Brain pericyte (primary cell): ENCODE measurements around the gene AFTPH.

Experiments used
- DNase-seq: peaks from one replicate; pipeline ENCODE4 v3.0.0-alpha.2; 2012; ENCODE audit warnings: low read depth, low spot score

The AFTPH gene

DNA sequence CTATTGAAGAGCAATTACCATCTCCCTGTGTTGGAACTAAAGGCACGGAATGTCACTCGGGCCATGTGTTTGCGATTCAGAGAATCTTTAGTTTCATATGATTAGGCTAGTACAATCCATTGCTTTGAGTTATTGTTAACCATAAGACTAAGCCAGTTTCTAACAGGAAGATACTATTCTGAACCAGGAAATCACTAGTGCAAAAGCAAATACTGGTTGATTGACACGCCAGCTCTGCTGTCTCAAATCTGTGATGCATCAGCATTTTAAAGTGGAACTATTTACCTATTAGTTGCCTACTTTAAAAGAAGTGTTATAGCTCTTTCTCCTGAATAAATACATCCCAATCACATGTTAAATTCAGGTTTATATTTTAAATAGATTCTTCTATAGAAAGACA is 61.9 kb downstream of the AFTPH start:
- DNase-seq, result no peak

- DNase-seq, result no peak
Observed at GRCh38 chr2:64586883-64587481, 62.9 kb downstream of the AFTPH start.

DNA sequence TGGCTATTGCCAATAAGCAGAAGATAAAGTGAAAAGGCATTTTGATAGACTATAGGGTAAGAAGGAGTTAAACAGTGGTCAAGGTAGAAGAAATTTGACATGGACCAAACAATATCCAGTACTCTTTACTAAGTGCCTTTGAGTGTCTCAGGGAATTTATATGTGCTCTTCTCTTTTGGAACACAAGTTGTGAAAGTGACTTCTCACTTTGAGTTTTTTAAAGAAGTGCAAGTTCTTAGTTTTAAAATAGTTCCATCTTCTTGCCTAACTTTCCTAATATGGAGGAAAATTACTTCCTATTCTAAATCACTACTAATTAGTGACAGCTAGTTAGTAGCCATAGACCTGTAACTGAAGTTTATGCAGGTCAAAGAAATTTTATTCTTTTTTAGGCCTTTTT is 63.4 kb downstream of the AFTPH start:
- DNase-seq, result no peak

DNA sequence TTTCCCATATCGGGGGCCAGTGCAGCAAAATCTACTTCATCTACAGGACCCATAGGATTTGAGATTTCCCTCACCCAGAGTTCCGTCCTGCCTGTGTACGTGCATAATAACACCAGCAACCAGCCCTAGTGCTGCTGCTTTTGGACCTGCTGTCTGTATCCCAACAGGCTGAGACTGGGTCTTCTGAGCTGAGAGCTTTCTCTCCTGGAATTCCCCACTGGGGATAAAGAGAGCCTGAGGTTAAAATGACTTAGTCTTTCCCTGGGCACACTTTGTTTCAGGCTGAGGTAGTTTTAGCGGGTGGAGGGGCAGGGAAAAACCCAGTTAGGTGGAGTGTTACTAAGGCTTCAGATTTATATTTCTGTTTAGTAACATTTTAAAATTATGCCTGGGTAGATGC is 67.1 kb downstream of the AFTPH start:
- DNase-seq, result no peak

DNA sequence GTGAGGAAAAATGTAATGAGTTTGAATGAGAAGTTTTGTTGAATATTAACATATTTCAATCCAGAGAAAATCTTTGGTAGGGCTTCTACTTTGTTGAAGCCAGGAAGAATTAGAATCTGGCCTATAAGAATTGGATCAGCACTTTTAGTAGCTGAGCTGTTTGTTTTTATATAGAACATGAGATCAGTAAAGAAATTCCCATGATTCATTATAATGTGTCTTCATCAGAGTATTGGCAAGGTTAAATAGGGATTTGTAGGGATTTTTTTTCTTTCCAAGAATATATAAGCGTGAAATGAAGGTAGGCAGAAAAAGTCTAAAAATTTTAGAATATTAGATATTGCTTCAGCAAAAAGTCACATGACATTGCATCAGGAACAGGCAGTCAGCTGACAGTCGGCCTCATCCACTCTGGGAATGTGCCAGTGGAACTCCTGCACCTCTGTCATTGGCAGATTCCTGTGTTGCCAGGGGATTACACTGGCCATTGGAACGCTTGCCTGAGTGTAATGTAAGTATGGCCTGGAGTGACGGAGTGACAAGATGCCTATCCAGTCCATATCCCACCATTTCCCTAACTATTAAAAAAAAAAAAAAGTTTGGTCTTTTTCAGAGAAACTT is 69.0 kb downstream of the AFTPH start:
- no peak for DNase-seq

DNA sequence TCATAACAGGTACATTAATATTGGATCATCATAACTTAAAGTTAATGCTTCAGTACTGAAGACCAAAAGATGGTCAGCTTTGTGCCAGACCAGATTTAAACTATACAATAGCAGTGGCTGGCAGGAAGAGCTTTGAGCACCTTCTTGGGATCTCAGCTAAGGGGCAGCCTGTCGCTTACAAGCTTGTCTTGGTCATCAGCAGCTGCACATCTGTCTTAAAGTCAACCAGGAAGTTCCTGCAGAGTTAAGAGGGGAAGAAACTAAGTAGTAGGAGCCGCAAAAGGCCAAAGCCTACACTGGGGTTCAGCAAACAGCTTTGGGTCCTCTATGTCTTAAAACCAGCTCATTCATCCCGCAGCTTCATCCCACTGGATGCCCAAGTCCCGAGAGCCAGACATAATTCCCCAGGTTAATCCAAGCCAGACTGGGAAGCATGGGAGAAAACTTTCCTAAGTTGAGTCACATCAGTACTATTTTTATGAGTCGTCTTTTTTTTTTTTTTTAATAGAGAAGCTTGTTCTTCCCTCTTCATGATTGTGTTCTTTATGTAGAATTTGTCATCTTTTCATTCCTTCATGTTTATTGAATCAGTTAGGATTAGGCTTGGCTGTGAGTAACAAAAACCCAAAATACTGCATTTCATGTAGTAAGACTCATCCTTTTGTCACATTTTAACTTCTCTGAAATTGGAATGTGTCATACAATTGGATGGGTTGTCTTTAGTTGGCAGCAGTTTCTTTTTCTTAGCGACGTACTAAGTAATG is 70.3 kb downstream of the AFTPH start:
- no peak for DNase-seq

DNA sequence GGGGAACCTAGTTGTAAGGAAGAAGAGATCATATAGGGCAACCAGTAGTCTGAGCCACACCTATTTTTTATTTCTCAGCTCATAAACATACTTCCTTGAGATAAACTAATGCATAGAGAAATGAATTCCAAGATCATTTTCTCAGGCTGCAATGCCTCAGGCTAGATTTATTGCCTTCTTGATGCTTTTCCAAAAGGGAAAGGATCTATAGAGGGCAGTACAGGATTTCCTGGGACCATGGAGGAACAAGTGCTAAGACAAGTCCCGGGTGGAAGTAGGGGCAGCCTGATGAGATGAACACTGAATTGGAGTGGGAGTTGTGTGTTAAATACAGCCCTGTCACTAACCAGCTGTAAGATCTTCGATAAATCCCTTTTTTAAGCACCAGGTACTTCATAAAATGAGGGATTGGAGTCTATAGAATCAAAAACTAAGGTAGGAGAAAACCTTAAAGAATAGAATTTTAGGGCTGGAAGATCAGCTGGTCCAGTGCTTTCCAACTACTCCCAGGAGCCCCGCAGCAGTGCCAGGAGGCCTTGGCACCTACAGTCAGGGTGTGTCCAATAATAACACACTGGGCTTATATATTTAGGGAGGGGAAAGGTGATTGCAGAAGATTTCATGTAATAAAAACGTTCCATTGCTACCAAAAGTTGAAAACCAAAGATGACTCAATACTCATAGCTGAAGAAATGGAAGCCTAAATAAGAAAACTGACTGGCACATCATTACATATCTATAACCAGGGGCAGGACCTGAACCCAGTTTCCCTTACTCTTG is 71.5 kb downstream of the AFTPH start:
- DNase-seq, result no peak

- no peak for DNase-seq
Observed at GRCh38 chr2:64598226-64598625, 74.1 kb downstream of the AFTPH start.

- no peak for DNase-seq
Observed at GRCh38 chr2:64599469-64599868, 75.3 kb downstream of the AFTPH start.

GRCh38 chr2:64601034-64601754 is 77.1 kb downstream of the AFTPH start:
- DNase-seq, result no peak

DNA sequence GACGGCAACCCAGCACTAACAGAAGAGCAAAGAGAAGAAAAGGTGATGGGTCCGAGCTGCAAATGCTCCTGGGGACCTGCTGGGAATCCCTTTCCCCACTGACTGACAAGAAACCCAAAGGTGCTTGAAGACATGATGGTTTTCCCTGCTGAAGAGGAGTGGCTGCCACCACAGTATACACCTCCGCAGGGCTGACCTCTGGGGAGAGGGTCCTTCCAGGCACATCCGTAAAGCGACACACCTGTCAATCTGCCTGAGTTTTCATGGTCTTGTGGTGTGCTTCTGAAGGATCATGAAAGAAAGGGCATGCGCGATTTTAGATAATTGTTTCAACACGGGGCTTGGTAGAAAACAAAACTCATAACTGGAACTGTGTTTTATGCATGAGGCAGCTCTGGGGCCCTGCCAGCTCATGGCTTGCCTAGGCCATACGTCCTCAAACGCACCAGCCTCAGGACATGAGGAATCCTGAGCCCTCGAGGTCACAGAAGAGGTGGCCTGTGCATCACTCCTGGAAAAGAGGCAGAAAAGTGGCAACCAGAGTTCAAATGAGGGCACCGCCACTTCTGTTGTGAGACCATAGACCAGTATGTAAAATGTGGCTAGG is 77.8 kb downstream of the AFTPH start:
- DNase-seq, result no peak

DNA sequence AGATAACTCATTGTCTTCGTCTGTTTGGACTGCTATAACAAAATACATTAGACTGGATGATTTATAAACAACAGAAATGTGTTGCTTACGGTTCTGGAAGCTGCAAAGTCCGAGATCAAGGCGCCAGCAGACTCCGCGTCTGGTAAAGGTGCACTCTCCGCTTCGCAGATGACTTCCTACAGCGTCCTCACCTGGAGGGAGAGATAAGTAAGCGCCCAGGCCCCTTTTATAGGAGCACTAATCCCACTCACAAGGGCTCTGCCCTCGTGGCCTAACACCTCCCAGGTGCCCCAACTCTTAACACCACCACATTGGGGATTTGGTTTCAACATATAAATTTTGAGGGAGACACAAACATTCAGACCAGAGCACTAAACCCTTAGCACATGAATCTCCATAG is 78.3 kb downstream of the AFTPH start:
- DNase-seq, result no peak

GRCh38 chr2:64604155-64604554 is 80.0 kb downstream of the AFTPH start:
- no peak for DNase-seq

DNA sequence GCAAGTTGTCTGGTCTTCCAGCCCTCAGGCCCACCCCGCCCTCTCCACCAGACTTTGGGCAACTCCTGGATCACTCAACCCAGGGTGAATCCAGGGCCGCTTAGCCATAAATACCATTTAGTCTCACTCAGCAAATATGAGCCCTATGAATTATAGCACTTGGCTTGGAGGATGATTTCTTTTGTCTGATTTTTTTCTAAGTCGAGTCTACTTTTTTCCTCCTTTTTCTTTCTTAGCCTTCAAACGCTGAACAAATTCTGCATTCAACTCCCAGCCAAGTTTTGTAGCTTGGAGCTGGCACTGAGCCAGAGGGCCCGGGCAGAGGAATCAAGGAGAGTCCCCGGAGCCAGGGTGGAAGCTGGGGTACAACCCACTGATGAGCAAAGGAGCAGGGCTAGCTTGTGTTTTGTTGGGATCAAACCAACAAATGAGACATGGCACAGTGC is 80.9 kb downstream of the AFTPH start:
- no peak for DNase-seq

DNA sequence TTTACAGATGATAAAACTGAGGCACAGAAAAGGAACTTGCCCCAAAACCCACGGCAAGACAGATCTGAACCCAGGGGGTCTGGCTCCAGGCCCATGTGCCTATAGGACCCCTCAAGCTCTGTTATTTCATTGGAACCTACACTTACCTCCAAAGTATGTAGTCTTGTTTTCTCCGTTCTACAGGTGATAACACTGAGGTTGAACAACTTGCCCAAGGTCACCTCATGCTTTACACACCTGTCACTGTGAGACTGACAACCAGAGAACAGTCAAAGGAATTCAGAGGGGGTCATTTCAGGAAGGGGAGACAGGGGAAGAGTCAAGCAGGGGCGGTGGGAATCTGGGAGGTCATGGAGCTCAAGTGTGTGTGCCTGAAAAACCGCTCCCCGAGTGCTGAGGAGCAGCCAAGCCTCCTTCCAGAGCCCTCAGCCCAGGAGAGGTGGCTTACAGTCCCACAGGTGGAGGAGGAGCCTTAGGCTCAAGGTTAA is 81.9 kb downstream of the AFTPH start:
- DNase-seq, result no peak

GRCh38 chr2:64606479-64607363 is 82.6 kb downstream of the AFTPH start:
- no peak for DNase-seq

DNA sequence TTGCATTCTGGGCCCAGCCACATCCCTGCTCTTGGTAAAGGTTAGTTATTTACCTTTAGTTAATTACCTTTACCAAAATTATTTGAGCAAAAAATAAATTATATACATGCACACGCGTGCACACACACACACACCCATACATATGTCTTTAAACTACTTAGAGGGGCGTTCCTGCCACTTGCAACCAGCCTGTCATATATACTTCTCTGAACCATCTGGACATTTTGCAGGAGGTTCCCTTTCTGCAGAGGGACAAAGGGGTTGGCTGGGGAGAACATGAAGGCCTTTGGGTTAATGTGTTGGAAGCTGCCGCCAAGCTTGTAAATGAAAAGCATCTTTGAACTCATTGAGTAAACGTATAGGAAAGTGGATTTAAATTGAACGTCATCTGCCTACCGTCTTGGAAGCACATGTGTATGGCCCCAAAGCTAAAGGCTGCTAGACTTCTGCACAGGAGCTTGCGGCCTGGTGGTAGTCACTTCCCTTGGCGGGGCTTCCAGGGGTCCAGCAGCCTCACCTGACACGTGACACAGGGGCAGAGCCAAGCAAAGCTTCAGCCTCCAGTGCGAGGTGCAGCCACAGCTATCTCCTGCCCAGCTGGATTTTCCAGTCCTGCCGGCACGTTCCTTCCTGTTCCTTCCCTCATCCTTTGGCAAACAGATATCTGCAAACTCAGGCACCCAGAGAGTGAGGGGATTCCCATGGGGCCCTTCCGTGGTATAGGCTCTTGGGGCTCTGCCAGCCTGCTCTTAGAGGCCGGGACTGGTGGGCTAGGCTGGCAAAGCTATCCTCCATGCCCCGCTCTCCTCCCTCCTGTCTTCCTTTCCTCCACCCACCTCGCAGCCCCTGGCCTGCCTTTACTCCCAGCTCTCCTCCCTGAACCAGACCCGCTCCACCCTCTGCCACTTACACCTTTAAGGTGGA is 83.5 kb downstream of the AFTPH start:
- DNase-seq, result no peak

GRCh38 chr2:64608867-64609226 is 84.7 kb downstream of the AFTPH start:
- no peak for DNase-seq
